Activated T-cell treated with anti-CD3 and anti-CD28 coated beads, Interleukin-2, amount 50 U/mL, for 72 hours (primary cell): ENCODE data around the gene CD79A. TPM values are rescaled to one million over a fixed set of nuclear protein-coding genes. Genes with fewer than 3 reads are reported as not detected.

Experiments used
- total RNA-seq, 2 donors: library from RNA; stranded (reverse); gene quantifications; one replicate each; pipeline ENCODE4 v1.2.3, GENCODE V29; 2022

CD79A gene
- total RNA-seq, 2 donors from 2014 or later = 12.3 to 27.5 TPM

Other genes starting within 250 kb of the CD79A start
- not detected for gene CEACAM7, start 189.0 kb upstream of the CD79A start, total RNA-seq
- gene CEACAM5, start 168.7 kb upstream of the CD79A start, total RNA-seq = not detected
- not detected for gene CEACAM6, start 121.7 kb upstream of the CD79A start, total RNA-seq
- gene CEACAM3, start 80.7 kb upstream of the CD79A start, total RNA-seq = not detected
- gene LYPD4, start 32.6 kb upstream of the CD79A start, total RNA-seq = not detected
- gene DMRTC2, start 32.2 kb upstream of the CD79A start, total RNA-seq = not detected
- gene RPS19, start 17.0 kb upstream of the CD79A start, total RNA-seq = 1,000 to 10,000 TPM; 4,101 to 4,133 TPM
- gene ARHGEF1, start 5.9 kb downstream of the CD79A start, total RNA-seq = 100 to 1,000 TPM; 371 to 446 TPM
- 1 to 10 TPM; 3.3 to 4.1 TPM for gene ERFL, start 51.2 kb downstream of the CD79A start, total RNA-seq
- 10 to 100 TPM; 64.5 to 81.0 TPM for gene RABAC1, start 82.0 kb downstream of the CD79A start, total RNA-seq
- gene ATP1A3, start 117.0 kb downstream of the CD79A start, total RNA-seq = 1 to 10 TPM; 4.3 to 6.2 TPM
- 1 to 10 TPM; 1.1 to 3.8 TPM for gene GRIK5, start 192.9 kb downstream of the CD79A start, total RNA-seq
- 10 to 100 TPM; 11.5 to 12.2 TPM for gene ZNF574, start 198.9 kb downstream of the CD79A start, total RNA-seq